Smooth muscle cell (in vitro differentiated cells): ENCODE results near the gene IPPK. TPM values are rescaled to one million over a fixed set of nuclear protein-coding genes. Genes with fewer than 3 reads are reported as not detected.
A peak's percentile ranks its signal among the peaks of the same experiment; 100 is the strongest.

Source experiments
- DNase-seq: peaks from one replicate; lab custom pipeline; 2025; ENCODE audit not compliant: unreplicated experiment; lab: John Stamatoyannopoulos, UW
- H2AFZ ChIP-seq: fragments of 200-600 bp; sonication (generic); 2 replicates; pipeline ENCODE4 v1.6.0; 2016; ENCODE audit warnings: antibody characterized with exemption, low read depth, mild to moderate bottlenecking
- H3F3A ChIP-seq: fragments of 200-600 bp; sonication (generic); 2 replicates; pipeline ENCODE4 v1.6.0; 2017; ENCODE audit warnings: antibody characterized with exemption, low read depth
- H3K27ac ChIP-seq: fragments of 200-600 bp; sonication (generic); 2 replicates; pipeline ENCODE4 v1.5.1; 2016; ENCODE audit warnings: low read depth, mild to moderate bottlenecking
- H3K27me3 ChIP-seq: fragments of 200-600 bp; sonication (generic); 2 replicates; pipeline ENCODE4 v1.6.1; 2016; ENCODE audit warnings: low read depth, mild to moderate bottlenecking
- H3K36me3 ChIP-seq: fragments of 200-600 bp; sonication (generic); 2 replicates; pipeline ENCODE4 v1.5.1; 2016; ENCODE audit warnings: low read depth
- H3K4me1 ChIP-seq: fragments of 200-600 bp; sonication (generic); 2 replicates; pipeline ENCODE4 v1.5.1; 2016; ENCODE audit warnings: low read depth
- H3K4me2 ChIP-seq: fragments of 200-600 bp; sonication (generic); 2 replicates; pipeline ENCODE4 v1.6.0; 2016; ENCODE audit warnings: mild to moderate bottlenecking
- H3K4me3 ChIP-seq: fragments of 200-600 bp; sonication (generic); 2 replicates; pipeline ENCODE4 v1.5.1; 2016; ENCODE audit warnings: mild to moderate bottlenecking
- H3K79me2 ChIP-seq: fragments of 200-600 bp; sonication (generic); 2 replicates; pipeline ENCODE4 v1.6.0; 2016; ENCODE audit warnings: low read depth, mild to moderate bottlenecking
- H3K9ac ChIP-seq: fragments of 200-600 bp; sonication (generic); 2 replicates; pipeline ENCODE4 v1.6.0; 2016; ENCODE audit warnings: low read depth
- H3K9me3 ChIP-seq: fragments of 200-600 bp; sonication (generic); replicated peaks from 2 replicates; pipeline ENCODE4 v1.5.1; 2016; ENCODE audit warnings: low read depth
- H4K20me1 ChIP-seq: fragments of 200-600 bp; sonication (generic); 2 replicates; pipeline ENCODE4 v1.6.0; 2016; ENCODE audit warnings: low read depth
- WGBS: methylation state at CpG from one replicate; pipeline ENCODE4 v1.1.7; 2016; ENCODE audit warnings: low lambda C conversion rate; 5-methylcytosine and 5-hydroxymethylcytosine counted together
- polyA plus RNA-seq: library from polyadenylated mRNA; unstranded; fragments of >200 nt; fragmentation: Nextera tagmentation; extraction: Ambion mirVana; gene quantifications from 2 replicates; pipeline ENCODE4 v1.2.1, GENCODE V29; 2016
- total RNA-seq: library from RNA; depleted of rRNA; stranded (reverse); fragments of >200 nt; gene quantifications from 2 replicates; pipeline ENCODE4 v1.2.3, GENCODE V29; 2014
- TF ChIP-seq, protein P1 (sequence below): fragments of 200-600 bp; sonication (generic); IDR thresholded peaks from 2 replicates; pipeline ENCODE4 v1.5.1; 2017; ENCODE audit warnings: borderline replicate concordance, mild to moderate bottlenecking, antibody characterized with exemption; ENCODE audit not compliant: insufficient read depth, poor library complexity, severe bottlenecking

The IPPK gene
- total and polyA plus RNA-seq, 2 experiments from 2014 or later, result 9.4 to 22.1 TPM

GRCh38 chr9:92610470-92611420, 59.2 kb downstream of the IPPK start:
- no peak overlapping the region for H3K4me3 ChIP-seq
- H3K36me3 ChIP-seq, result no peaks in the 10 kb centered on the region
- TF ChIP-seq, protein P1, sequence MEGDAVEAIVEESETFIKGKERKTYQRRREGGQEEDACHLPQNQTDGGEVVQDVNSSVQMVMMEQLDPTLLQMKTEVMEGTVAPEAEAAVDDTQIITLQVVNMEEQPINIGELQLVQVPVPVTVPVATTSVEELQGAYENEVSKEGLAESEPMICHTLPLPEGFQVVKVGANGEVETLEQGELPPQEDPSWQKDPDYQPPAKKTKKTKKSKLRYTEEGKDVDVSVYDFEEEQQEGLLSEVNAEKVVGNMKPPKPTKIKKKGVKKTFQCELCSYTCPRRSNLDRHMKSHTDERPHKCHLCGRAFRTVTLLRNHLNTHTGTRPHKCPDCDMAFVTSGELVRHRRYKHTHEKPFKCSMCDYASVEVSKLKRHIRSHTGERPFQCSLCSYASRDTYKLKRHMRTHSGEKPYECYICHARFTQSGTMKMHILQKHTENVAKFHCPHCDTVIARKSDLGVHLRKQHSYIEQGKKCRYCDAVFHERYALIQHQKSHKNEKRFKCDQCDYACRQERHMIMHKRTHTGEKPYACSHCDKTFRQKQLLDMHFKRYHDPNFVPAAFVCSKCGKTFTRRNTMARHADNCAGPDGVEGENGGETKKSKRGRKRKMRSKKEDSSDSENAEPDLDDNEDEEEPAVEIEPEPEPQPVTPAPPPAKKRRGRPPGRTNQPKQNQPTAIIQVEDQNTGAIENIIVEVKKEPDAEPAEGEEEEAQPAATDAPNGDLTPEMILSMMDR, result no peak
- H3K4me2 ChIP-seq, result no peak overlapping the region
- no peaks in the 10 kb centered on the region for H4K20me1 ChIP-seq
- peak overlapping the region; percentile 83 for H3K27ac ChIP-seq
- no peak for DNase-seq
- H2AFZ ChIP-seq, result no peak overlapping the region
- H3K79me2 ChIP-seq, result peaks cover 4% of the 10 kb centered on the region
- H3K4me1 ChIP-seq, result peaks cover 12% of the 10 kb centered on the region
- peaks cover 6% of the 10 kb centered on the region for H3F3A ChIP-seq
- H3K9ac ChIP-seq, result no peak overlapping the region
- H3K27me3 ChIP-seq, result no peaks in the 10 kb centered on the region
- 87% methylated on average over 32 of the region's 32 CpGs for WGBS
- no peaks in the 10 kb centered on the region for H3K9me3 ChIP-seq

DNA sequence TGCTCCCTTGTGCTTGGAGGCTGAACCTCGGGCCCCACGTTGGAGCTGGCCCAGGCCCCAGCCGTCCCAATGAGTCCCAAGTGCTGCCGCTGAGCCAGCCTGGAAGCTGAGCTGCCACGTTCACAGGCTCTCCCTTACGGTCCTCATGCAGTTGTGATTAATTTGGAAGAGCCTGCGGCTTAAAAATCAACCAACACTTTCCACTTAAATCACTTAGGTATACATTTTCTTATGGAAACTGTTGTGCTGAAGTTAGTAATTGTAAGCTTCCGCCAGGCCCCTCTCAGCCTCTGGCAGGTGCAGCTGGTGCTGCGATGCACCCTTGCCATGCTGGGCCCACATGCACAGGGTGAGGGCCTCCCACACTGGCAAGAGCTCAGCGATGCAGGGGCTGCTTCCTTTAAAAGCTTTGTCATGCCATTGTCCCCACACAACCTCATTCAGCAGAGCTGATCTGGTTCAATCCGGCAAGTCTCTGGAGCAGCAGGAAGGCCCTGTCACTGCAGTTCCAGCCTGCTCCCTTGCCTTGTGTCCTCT, 61.0 kb downstream of the IPPK start:
- no peak for DNase-seq
- Histone ChIP-seq H3K4me2 (no peak overlapping the region), H3F3A (peaks cover 6% of the 10 kb centered on the region), H3K9ac (no peak overlapping the region), H3K4me1 (peaks cover 12% of the 10 kb centered on the region), H4K20me1 (no peaks in the 10 kb centered on the region), H2AFZ (no peak overlapping the region), H3K27me3 (no peaks in the 10 kb centered on the region), H3K27ac (peak overlapping the region; percentile 83), H3K36me3 (peaks cover 4% of the 10 kb centered on the region), H3K4me3 (no peak overlapping the region), H3K79me2 (peaks cover 4% of the 10 kb centered on the region), H3K9me3 (no peaks in the 10 kb centered on the region)
- WGBS, result 78% methylated on average over 11 of the region's 11 CpGs
- TF ChIP-seq, protein P1, result no peak

- no peak overlapping the region for H3K4me3 ChIP-seq
These were observed 61.6 kb downstream of the IPPK start for GRCh38 chr9:92608241-92608908.

More at GRCh38 chr9:92608241-92608908, 61.6 kb downstream of the IPPK start:
- Histone ChIP-seq H3K36me3 (peaks cover 4% of the 10 kb centered on the region), H4K20me1 (no peaks in the 10 kb centered on the region), H3K9ac (no peak overlapping the region), H3K27me3 (no peaks in the 10 kb centered on the region), H2AFZ (no peak overlapping the region), H3K79me2 (peaks cover 4% of the 10 kb centered on the region), H3K27ac (peak overlapping the region; percentile 53), H3F3A (peaks cover 6% of the 10 kb centered on the region), H3K4me2 (peak overlapping the region; percentile 25), H3K9me3 (no peaks in the 10 kb centered on the region), H3K4me1 (peaks cover 12% of the 10 kb centered on the region)
- 92% methylated on average over 10 of the region's 10 CpGs for WGBS
- TF ChIP-seq, protein P1, result no peak
- no peak for DNase-seq
